Fibroblast of lung (primary cell): ENCODE results near the gene DMXL1. TPM values are rescaled to one million over a fixed set of nuclear protein-coding genes. Genes with fewer than 3 reads are reported as not detected.

Experiments used
- DNase-seq, 2 donors: peaks; one replicate each; pipeline versions ENCODE4 v3.0.0 to v3.0.0-alpha.2; 2010; ENCODE audit warnings: low read depth in 2 of 2
- H2AFZ ChIP-seq: 2 replicates; pipeline ENCODE4 v1.5.1; 2012; ENCODE audit warnings: low read length, control low read depth, inconsistent platforms
- H3K27ac ChIP-seq: 2 replicates; pipeline ENCODE4 v1.5.1; 2011; ENCODE audit warnings: low read length, control low read depth; ENCODE audit not compliant: insufficient read depth
- H3K27me3 ChIP-seq: 2 replicates; pipeline ENCODE4 v1.5.1; 2011; ENCODE audit warnings: mild to moderate bottlenecking, low read length; ENCODE audit not compliant: control insufficient read depth, insufficient read depth
- H3K36me3 ChIP-seq: 2 replicates; pipeline ENCODE4 v1.5.1; 2011; ENCODE audit warnings: low read length; ENCODE audit not compliant: control insufficient read depth, insufficient read depth
- H3K4me1 ChIP-seq: 2 replicates; pipeline ENCODE4 v1.5.1; 2011; ENCODE audit warnings: low read length; ENCODE audit not compliant: control insufficient read depth, insufficient read depth; ENCODE audit errors: extremely low read depth
- H3K4me2 ChIP-seq: 2 replicates; pipeline ENCODE4 v1.5.1; 2011; ENCODE audit warnings: low read length, control low read depth; ENCODE audit not compliant: insufficient read depth; ENCODE audit errors: extremely low read depth
- H3K4me3 ChIP-seq, 4 experiments: fragments of 200-600 bp in 1 of 4; sonication (generic) in 1 of 4; replicated peaks in 1 of 4; 2 replicates each; pipeline ENCODE4 v1.5.1; 2011 to 2016; ENCODE audit warnings: low read length in 4 of 4, low read depth in 3 of 4, mild to moderate bottlenecking in 3 of 4, control low read depth in 2 of 4, inconsistent platforms in 1 of 4, mixed read lengths in 1 of 4; ENCODE audit not compliant: insufficient read depth in 1 of 4; ENCODE audit errors: control extremely low read depth in 1 of 4
- H3K79me2 ChIP-seq: 2 replicates; pipeline ENCODE4 v1.5.1; 2012; ENCODE audit warnings: mild to moderate bottlenecking, low read length, inconsistent platforms; ENCODE audit not compliant: control insufficient read depth, insufficient read depth
- H3K9ac ChIP-seq: 2 replicates; pipeline ENCODE4 v1.5.1; 2011; ENCODE audit warnings: mild to moderate bottlenecking, low read length, control low read depth; ENCODE audit not compliant: insufficient read depth
- H3K9me3 ChIP-seq: 2 replicates; pipeline ENCODE4 v1.5.1; 2012; ENCODE audit warnings: low read depth, low read length; ENCODE audit not compliant: control insufficient read depth, insufficient read depth
- H4K20me1 ChIP-seq: 2 replicates; pipeline ENCODE4 v1.5.1; 2011; ENCODE audit warnings: low read length; ENCODE audit not compliant: control insufficient read depth, insufficient read depth; ENCODE audit errors: extremely low read depth
- CTCF ChIP-seq, 2 donors: IDR thresholded peaks in 1 of 2; conservative IDR thresholded peaks in 1 of 2; 1 replicate in 1 of 2; 2 replicates in 1 of 2; pipeline ENCODE4 v1.5.1; 2011 to 2012; ENCODE audit warnings: low read length in 2 of 2, control low read depth in 1 of 2, inconsistent platforms in 1 of 2, low read depth in 1 of 2, mild to moderate bottlenecking in 1 of 2
- EZH2 ChIP-seq: IDR thresholded peaks from 2 replicates; pipeline ENCODE4 v1.5.1; 2012; ENCODE audit warnings: low read length, control low read depth, mild to moderate bottlenecking; ENCODE audit errors: missing control alignments
- polyA plus RNA-seq, 2 donors: library from polyadenylated mRNA; depleted of rRNA in 1 of 2; stranded (reverse) in 1 of 2; unstranded in 1 of 2; fragments of >200 nt; gene quantifications; 2 replicates each; pipeline ENCODE4 v1.2.1, GENCODE V29; 2011 to 2012; ENCODE audit warnings: missing spikeins in 1 of 2
- total RNA-seq: library from RNA; depleted of rRNA; stranded (reverse); fragments of >200 nt; gene quantifications from 2 replicates; pipeline ENCODE4 v1.2.1, GENCODE V29; 2014

Gene DMXL1
- total and polyA plus RNA-seq, 2 donors (not counting 1 experiment from before 2014, with no cell fraction given): 21.1 to 59.5 TPM

GRCh38 chr5:119284031-119284430 is 213.1 kb downstream of the DMXL1 start:
- no peak overlapping the region for H2AFZ ChIP-seq
- TF ChIP-seq CTCF (conservative IDR thresholded peaks at IDR 0.05 in 1 of 2, IDR thresholded peaks at IDR 0.05 in 1 of 2; ENCODE audit: low read depth in 1 of 2, low read length in 2 of 2): no peak
- no peak for TF ChIP-seq EZH2
- H3K4me2 ChIP-seq: no peak overlapping the region
- no peak overlapping the region for H3K9ac ChIP-seq
- H3K79me2 ChIP-seq: no peaks in the 10 kb centered on the region
- H3K4me1 ChIP-seq: no peaks in the 10 kb centered on the region
- no peak overlapping the region for H3K27ac ChIP-seq
- no peaks in the 10 kb centered on the region for H3K27me3 ChIP-seq
- no peaks in the 10 kb centered on the region for H4K20me1 ChIP-seq
- DNase-seq: no peak
- H3K4me3 ChIP-seq: no peak overlapping the region
- H3K9me3 ChIP-seq: no peaks in the 10 kb centered on the region
- no peaks in the 10 kb centered on the region for H3K36me3 ChIP-seq

GRCh38 chr5:119285070-119285916 is 214.4 kb downstream of the DMXL1 start:
- H3K4me2 ChIP-seq: no peak overlapping the region
- H4K20me1 ChIP-seq: no peaks in the 10 kb centered on the region
- TF ChIP-seq CTCF (conservative IDR thresholded peaks at IDR 0.05 in 1 of 2, IDR thresholded peaks at IDR 0.05 in 1 of 2; ENCODE audit: low read depth in 1 of 2, low read length in 2 of 2) (no peak), EZH2 (no peak)
- H3K79me2 ChIP-seq: no peaks in the 10 kb centered on the region
- H2AFZ ChIP-seq: no peak overlapping the region
- H3K27ac ChIP-seq: no peak overlapping the region
- no peaks in the 10 kb centered on the region for H3K27me3 ChIP-seq
- no peak overlapping the region for H3K4me3 ChIP-seq
- H3K36me3 ChIP-seq: no peaks in the 10 kb centered on the region
- peak in 1 of 2 donors; percentile 63 for DNase-seq
- H3K4me1 ChIP-seq: no peaks in the 10 kb centered on the region
- H3K9me3 ChIP-seq: no peaks in the 10 kb centered on the region
- H3K9ac ChIP-seq: no peak overlapping the region

GRCh38 chr5:119286511-119287488 is 215.9 kb downstream of the DMXL1 start:
- no peaks in the 10 kb centered on the region for H3K4me1 ChIP-seq
- no peak for DNase-seq
- no peak overlapping the region for H3K4me3 ChIP-seq
- H3K9ac ChIP-seq: no peak overlapping the region
- H3K27ac ChIP-seq: no peak overlapping the region
- no peaks in the 10 kb centered on the region for H3K9me3 ChIP-seq
- H3K79me2 ChIP-seq: no peaks in the 10 kb centered on the region
- H2AFZ ChIP-seq: no peak overlapping the region
- H3K27me3 ChIP-seq: no peaks in the 10 kb centered on the region
- no peaks in the 10 kb centered on the region for H4K20me1 ChIP-seq
- H3K4me2 ChIP-seq: no peak overlapping the region
- H3K36me3 ChIP-seq: no peaks in the 10 kb centered on the region
- TF ChIP-seq EZH2 (no peak), CTCF (conservative IDR thresholded peaks at IDR 0.05 in 1 of 2, IDR thresholded peaks at IDR 0.05 in 1 of 2; ENCODE audit: low read depth in 1 of 2, low read length in 2 of 2) (no peak)
